GM12873 (cell line): ENCODE measurements around the gene CTNNA1.

ENCODE experiments used
- CTCF ChIP-seq: IDR thresholded peaks from 2 replicates; pipeline ENCODE4 v1.5.1; 2012; ENCODE audit warnings: low read depth, mild to moderate bottlenecking, moderate library complexity, low read length, control low read depth; ENCODE audit not compliant: insufficient read depth; ENCODE audit errors: missing control alignments

Gene CTNNA1

GRCh38 chr5:138911441-138911840 lies 158.2 kb downstream of the CTNNA1 start:
- no peak for TF ChIP-seq CTCF

DNA sequence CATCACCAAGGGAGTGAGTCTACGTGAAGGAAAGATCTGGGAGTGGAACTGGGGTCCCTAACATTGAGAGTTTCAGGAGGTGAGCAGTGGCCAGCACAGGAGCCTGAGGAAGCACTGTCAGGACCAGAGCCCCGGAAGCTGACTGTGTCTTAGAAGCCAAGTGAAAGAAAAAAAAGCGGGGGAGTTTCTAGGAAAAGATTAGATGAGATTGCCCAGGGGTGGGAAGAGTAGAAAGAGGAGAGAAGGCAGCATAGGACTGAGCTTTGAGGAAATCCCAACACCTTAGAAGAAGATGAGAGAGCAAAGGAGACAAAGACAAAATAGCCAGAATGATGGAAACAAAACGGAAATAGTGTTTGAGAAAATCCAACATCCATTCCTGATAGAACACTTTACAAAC lies 158.9 kb downstream of the CTNNA1 start:
- TF ChIP-seq CTCF, result no peak

GRCh38 chr5:138913773-138914172 lies 160.5 kb downstream of the CTNNA1 start:
- no peak for TF ChIP-seq CTCF

- TF ChIP-seq CTCF, result no peak
Observed at GRCh38 chr5:138914338-138914737, 161.1 kb downstream of the CTNNA1 start.

- no peak for TF ChIP-seq CTCF
Observed at GRCh38 chr5:138918686-138919085, 165.5 kb downstream of the CTNNA1 start.

DNA sequence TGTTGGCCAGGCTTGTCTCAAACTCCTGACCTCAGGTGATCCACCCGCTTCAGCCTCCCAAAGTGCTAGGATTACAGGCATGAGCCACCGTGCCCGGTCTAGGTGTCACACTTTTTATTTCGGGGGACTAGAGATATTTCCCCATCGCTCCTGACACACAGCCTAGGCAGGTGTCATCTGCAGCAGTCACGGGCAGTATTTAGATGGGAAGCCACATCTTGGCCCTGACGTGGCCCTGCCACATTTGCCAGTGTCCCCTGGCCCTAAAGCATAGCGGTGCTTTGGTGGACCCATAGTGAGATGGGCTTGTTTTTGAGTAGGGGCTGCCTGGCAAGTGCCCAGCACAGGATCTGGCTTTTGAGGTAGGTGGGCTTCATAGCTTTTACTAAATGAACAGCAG lies 167.0 kb downstream of the CTNNA1 start:
- TF ChIP-seq CTCF, result no peak

- TF ChIP-seq CTCF, result no peak
Observed at GRCh38 chr5:138922494-138922893, 169.3 kb downstream of the CTNNA1 start.

GRCh38 chr5:138925090-138925635 lies 171.9 kb downstream of the CTNNA1 start:
- TF ChIP-seq CTCF, result no peak
